Activated CD8-positive, alpha-beta memory T cell treated with anti-CD3 and anti-CD28 coated beads, Interleukin-2, amount 10 ng/mL, durations not matched to agents 7 days and 5 days (primary cell): ENCODE measurements around the gene ARHGAP44. TPM values are rescaled to one million over a fixed set of nuclear protein-coding genes. Genes with fewer than 3 reads are reported as not detected.

Experiments used
- ATAC-seq: fragments of 150-1000 bp; cut with Tn5 transposase; one replicate; pipeline ENCODE4 v1.10.0; 2021; ENCODE audit warnings: moderate library complexity
- CTCF ChIA-PET: fragments of 350-600 bp; sonication (Branson Sonifier 250); formaldehyde crosslinking; loops from one replicate; lab custom pipeline; 2021; ENCODE audit warnings: antibody characterized with exemption; lab: Charles Lee
- DNase-seq: peaks from one replicate; pipeline ENCODE4 v3.0.0-alpha.2; 2020
- H3K27ac Mint-ChIP-seq: one replicate; pipeline ENCODE4 v1.8.0; 2021; ENCODE audit warnings: mild to moderate bottlenecking, mixed read lengths
- H3K27me3 Mint-ChIP-seq: one replicate; pipeline ENCODE4 v1.8.0; 2021; ENCODE audit warnings: mixed read lengths
- H3K36me3 Mint-ChIP-seq: one replicate; pipeline ENCODE4 v1.8.0; 2021; ENCODE audit warnings: mild to moderate bottlenecking, mixed read lengths
- H3K4me1 Mint-ChIP-seq: one replicate; pipeline ENCODE4 v1.8.0; 2021; ENCODE audit warnings: mixed read lengths
- H3K4me3 Mint-ChIP-seq: one replicate; pipeline ENCODE4 v1.8.0; 2021; ENCODE audit warnings: mild to moderate bottlenecking, moderate library complexity, mixed read lengths
- H3K9me3 Mint-ChIP-seq: one replicate; pipeline ENCODE4 v1.8.0; 2022; ENCODE audit warnings: low read depth, mixed read lengths
- total RNA-seq, 2 experiments: library from RNA; stranded (reverse); gene quantifications; one replicate each; pipeline ENCODE4 v1.2.3, GENCODE V29; 2021

ARHGAP44 gene
- total RNA-seq, 2 experiments from 2014 or later = not detected

DNA sequence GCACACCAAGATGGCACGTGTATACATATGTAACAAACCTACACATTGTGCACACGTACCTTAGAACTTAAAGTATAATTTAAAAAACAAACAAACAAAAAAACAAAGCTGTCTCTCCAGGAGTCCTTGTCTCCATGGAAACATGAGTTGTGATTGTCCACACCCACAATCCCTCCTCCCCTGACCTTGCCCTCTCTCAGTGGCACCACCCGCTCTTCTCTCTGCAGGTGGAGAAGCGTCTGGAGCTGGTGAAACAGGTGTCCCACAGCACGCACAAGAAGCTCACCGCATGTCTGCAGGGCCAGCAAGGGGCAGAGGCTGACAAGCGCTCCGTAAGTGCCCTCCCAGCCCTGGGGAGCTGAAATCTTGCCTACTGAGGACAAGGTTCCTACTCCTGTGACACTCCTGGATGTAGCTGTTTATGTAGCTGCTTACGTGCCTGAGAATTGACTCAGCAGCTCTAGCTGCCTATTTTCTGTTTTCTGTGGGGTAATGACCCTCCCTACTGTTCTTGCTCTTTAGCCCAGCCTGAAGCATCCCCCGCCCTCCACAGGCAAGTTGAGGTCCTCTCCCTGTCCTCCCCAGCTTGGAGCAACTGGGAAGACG is 107.0 kb downstream of the ARHGAP44 start:
- H3K9me3 Mint-ChIP-seq = peaks cover 11% of the 10 kb centered on the region
- H3K27ac Mint-ChIP-seq = no peak overlapping the region
- ATAC-seq (no peak), DNase-seq (no peak)
- no peak overlapping the region for H3K4me3 Mint-ChIP-seq
- H3K36me3 Mint-ChIP-seq = no peaks in the 10 kb centered on the region
- no peaks in the 10 kb centered on the region for H3K4me1 Mint-ChIP-seq
- CTCF ChIA-PET = no interaction called here
- no peaks in the 10 kb centered on the region for H3K27me3 Mint-ChIP-seq

- DNase-seq (no peak), ATAC-seq (no peak)
- no peaks in the 10 kb centered on the region for H3K4me1 Mint-ChIP-seq
- no peaks in the 10 kb centered on the region for H3K27me3 Mint-ChIP-seq
- peaks cover 7% of the 10 kb centered on the region for H3K9me3 Mint-ChIP-seq
- H3K36me3 Mint-ChIP-seq = no peaks in the 10 kb centered on the region
- H3K27ac Mint-ChIP-seq = no peak overlapping the region
- H3K4me3 Mint-ChIP-seq = no peak overlapping the region
- CTCF ChIA-PET = no interaction called here
These were observed 108.8 kb downstream of the ARHGAP44 start for GRCh38 chr17:12898110-12898509.

- H3K9me3 Mint-ChIP-seq = peaks cover 7% of the 10 kb centered on the region
- no peak for ATAC-seq
- no peaks in the 10 kb centered on the region for H3K27me3 Mint-ChIP-seq
- H3K36me3 Mint-ChIP-seq = no peaks in the 10 kb centered on the region
- no peak overlapping the region for H3K27ac Mint-ChIP-seq
- no peak overlapping the region for H3K4me3 Mint-ChIP-seq
- CTCF ChIA-PET = no interaction called here
- no peak for DNase-seq
- H3K4me1 Mint-ChIP-seq = no peaks in the 10 kb centered on the region
These were observed 110.3 kb downstream of the ARHGAP44 start for GRCh38 chr17:12899604-12900003.

GRCh38 chr17:12900474-12900873 is 111.2 kb downstream of the ARHGAP44 start:
- Mint-ChIP-seq H3K4me1 (no peaks in the 10 kb centered on the region), H3K27me3 (no peaks in the 10 kb centered on the region), H3K36me3 (no peaks in the 10 kb centered on the region), H3K9me3 (peaks cover 7% of the 10 kb centered on the region), H3K4me3 (no peak overlapping the region), H3K27ac (no peak overlapping the region)
- CTCF ChIA-PET = no interaction called here
- DNase-seq (no peak), ATAC-seq (no peak)

GRCh38 chr17:12902046-12902445 is 112.7 kb downstream of the ARHGAP44 start:
- Mint-ChIP-seq H3K27ac (no peak overlapping the region), H3K4me1 (no peaks in the 10 kb centered on the region), H3K9me3 (peaks cover 6% of the 10 kb centered on the region), H3K27me3 (no peaks in the 10 kb centered on the region), H3K4me3 (no peak overlapping the region), H3K36me3 (no peaks in the 10 kb centered on the region)
- CTCF ChIA-PET = no interaction called here
- ATAC-seq (no peak), DNase-seq (no peak)

GRCh38 chr17:12907477-12907876 is 118.2 kb downstream of the ARHGAP44 start:
- H3K9me3 Mint-ChIP-seq = peaks cover 3% of the 10 kb centered on the region
- DNase-seq (no peak), ATAC-seq (no peak)
- no peak overlapping the region for H3K4me3 Mint-ChIP-seq
- no peaks in the 10 kb centered on the region for H3K4me1 Mint-ChIP-seq
- H3K36me3 Mint-ChIP-seq = no peaks in the 10 kb centered on the region
- no peak overlapping the region for H3K27ac Mint-ChIP-seq
- CTCF ChIA-PET = no interaction called here
- peaks cover 3% of the 10 kb centered on the region for H3K27me3 Mint-ChIP-seq

DNA sequence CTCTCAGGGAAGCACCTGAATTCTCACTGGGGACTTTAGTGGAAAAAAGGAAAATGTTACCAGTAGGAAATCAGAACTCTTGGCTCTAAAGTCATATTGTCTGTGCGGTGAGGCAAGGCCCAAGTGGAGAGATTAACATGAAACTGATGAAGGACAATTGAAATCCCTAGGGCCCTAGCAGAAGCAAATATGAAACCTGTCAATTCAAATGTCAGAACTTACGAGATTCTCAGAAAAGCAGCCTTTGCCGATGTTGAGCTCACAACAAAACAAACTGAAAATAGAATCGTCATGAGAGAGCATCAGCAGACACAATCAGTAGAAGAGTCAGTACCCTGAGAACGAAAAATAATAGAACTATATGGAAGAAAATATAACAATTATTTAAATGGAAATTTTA is 119.7 kb downstream of the ARHGAP44 start:
- DNase-seq (no peak), ATAC-seq (no peak)
- Mint-ChIP-seq H3K4me3 (no peak overlapping the region), H3K4me1 (no peaks in the 10 kb centered on the region), H3K27me3 (peaks cover 3% of the 10 kb centered on the region), H3K27ac (no peak overlapping the region), H3K36me3 (no peaks in the 10 kb centered on the region), H3K9me3 (peaks cover 5% of the 10 kb centered on the region)
- CTCF ChIA-PET = no interaction called here

DNA sequence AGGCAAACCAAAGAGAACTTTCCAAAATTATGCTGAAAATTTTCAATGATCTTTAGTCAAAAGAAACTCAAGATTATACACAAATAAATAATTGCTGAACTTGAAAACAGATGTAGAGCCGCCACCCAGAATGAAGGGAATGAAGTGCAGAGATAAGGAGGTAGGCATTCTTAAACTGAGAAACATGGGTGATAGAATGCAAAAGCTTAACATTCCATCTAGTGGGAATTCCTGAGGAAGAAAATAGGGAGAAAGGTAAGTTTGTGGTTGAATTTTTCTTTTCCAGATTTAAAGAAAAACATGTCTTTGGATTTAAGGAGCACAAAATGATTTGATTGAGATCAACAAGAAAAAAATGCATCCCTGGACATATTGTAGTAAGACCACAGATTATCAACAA is 120.2 kb downstream of the ARHGAP44 start:
- no peak for ATAC-seq
- no peaks in the 10 kb centered on the region for H3K4me1 Mint-ChIP-seq
- no peak for DNase-seq
- H3K4me3 Mint-ChIP-seq = no peak overlapping the region
- no peaks in the 10 kb centered on the region for H3K36me3 Mint-ChIP-seq
- H3K9me3 Mint-ChIP-seq = peaks cover 3% of the 10 kb centered on the region
- CTCF ChIA-PET = no interaction called here
- H3K27ac Mint-ChIP-seq = no peak overlapping the region
- peaks cover 3% of the 10 kb centered on the region for H3K27me3 Mint-ChIP-seq

- H3K4me3 Mint-ChIP-seq = no peak overlapping the region
- CTCF ChIA-PET = no interaction called here
- H3K36me3 Mint-ChIP-seq = no peaks in the 10 kb centered on the region
- ATAC-seq (no peak), DNase-seq (no peak)
- H3K27ac Mint-ChIP-seq = no peak overlapping the region
- H3K9me3 Mint-ChIP-seq = peaks cover 2% of the 10 kb centered on the region
- H3K4me1 Mint-ChIP-seq = no peaks in the 10 kb centered on the region
- peaks cover 3% of the 10 kb centered on the region for H3K27me3 Mint-ChIP-seq
These were observed 121.9 kb downstream of the ARHGAP44 start for GRCh38 chr17:12911239-12911638.

GRCh38 chr17:12917399-12917798 is 128.1 kb downstream of the ARHGAP44 start:
- ATAC-seq (no peak), DNase-seq (no peak)
- Mint-ChIP-seq H3K27me3 (no peaks in the 10 kb centered on the region), H3K9me3 (peaks cover 2% of the 10 kb centered on the region), H3K4me1 (no peaks in the 10 kb centered on the region), H3K36me3 (no peaks in the 10 kb centered on the region), H3K27ac (no peak overlapping the region), H3K4me3 (no peak overlapping the region)
- CTCF ChIA-PET = no interaction called here

DNA sequence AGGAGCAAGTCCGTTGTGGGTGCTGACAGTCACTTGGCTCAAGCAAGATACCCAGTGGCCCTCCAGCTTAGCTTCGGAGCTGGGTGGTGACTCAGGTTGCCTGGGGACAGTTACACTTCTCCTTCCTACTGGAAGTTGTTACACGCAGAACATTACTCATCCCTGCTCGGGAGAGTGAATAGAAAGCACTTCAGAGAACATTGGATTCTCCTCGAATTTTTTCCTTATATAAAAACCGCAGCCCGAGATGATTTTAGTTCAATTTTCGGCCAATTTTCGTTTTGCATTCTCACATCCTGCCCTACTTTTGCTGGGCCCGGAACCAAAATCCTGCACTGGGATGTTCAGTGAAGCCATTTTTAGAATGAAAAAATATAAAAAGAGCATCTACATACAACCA is 128.8 kb downstream of the ARHGAP44 start:
- Mint-ChIP-seq H3K9me3 (no peaks in the 10 kb centered on the region), H3K27me3 (no peaks in the 10 kb centered on the region), H3K27ac (no peak overlapping the region), H3K4me1 (no peaks in the 10 kb centered on the region), H3K36me3 (no peaks in the 10 kb centered on the region), H3K4me3 (no peak overlapping the region)
- CTCF ChIA-PET = no interaction called here
- ATAC-seq (no peak), DNase-seq (no peak)

GRCh38 chr17:12922120-12922519 is 132.8 kb downstream of the ARHGAP44 start:
- Mint-ChIP-seq H3K4me3 (no peak overlapping the region), H3K4me1 (no peaks in the 10 kb centered on the region), H3K9me3 (no peaks in the 10 kb centered on the region), H3K36me3 (no peaks in the 10 kb centered on the region), H3K27ac (no peak overlapping the region), H3K27me3 (no peaks in the 10 kb centered on the region)
- DNase-seq = no peak
- ATAC-seq = no peak
- CTCF ChIA-PET = no interaction called here

- no peaks in the 10 kb centered on the region for H3K36me3 Mint-ChIP-seq
- no peak overlapping the region for H3K4me3 Mint-ChIP-seq
- no peaks in the 10 kb centered on the region for H3K4me1 Mint-ChIP-seq
- ATAC-seq = no peak
- peaks cover 5% of the 10 kb centered on the region for H3K27me3 Mint-ChIP-seq
- no peaks in the 10 kb centered on the region for H3K9me3 Mint-ChIP-seq
- no peak for DNase-seq
- no peak overlapping the region for H3K27ac Mint-ChIP-seq
- CTCF ChIA-PET = no interaction called here
These were observed 135.3 kb downstream of the ARHGAP44 start for GRCh38 chr17:12924614-12925013.

DNA sequence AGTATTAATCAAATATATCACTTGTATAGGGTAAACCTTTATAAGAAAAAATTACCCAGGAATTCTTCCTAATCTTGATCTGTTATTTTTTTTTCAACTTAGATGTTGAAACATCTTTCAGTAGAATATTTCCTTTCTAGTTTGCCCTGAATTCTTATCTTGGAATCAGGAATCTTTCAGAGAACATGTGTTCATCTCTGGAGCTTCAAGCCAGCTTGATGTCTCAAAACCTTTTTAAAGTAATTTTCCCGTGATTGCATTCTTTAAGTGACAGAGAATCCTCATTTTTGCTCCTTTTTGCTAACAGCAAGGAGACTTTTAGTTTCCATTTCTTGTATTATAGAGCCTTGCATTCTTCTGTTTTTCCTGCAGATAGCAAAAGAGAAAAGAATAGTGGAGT is 137.7 kb downstream of the ARHGAP44 start:
- CTCF ChIA-PET = no interaction called here
- H3K27me3 Mint-ChIP-seq = peaks cover 5% of the 10 kb centered on the region
- DNase-seq = no peak
- H3K4me1 Mint-ChIP-seq = no peaks in the 10 kb centered on the region
- no peak overlapping the region for H3K4me3 Mint-ChIP-seq
- no peak overlapping the region for H3K27ac Mint-ChIP-seq
- no peak for ATAC-seq
- H3K9me3 Mint-ChIP-seq = no peaks in the 10 kb centered on the region
- no peaks in the 10 kb centered on the region for H3K36me3 Mint-ChIP-seq
